Fibroblast of lung (primary cell): ENCODE results near the gene TEAD2. TPM values are rescaled to one million over a fixed set of nuclear protein-coding genes. Genes with fewer than 3 reads are reported as not detected.

Experiments
- DNase-seq, 2 donors: peaks; one replicate each; pipeline versions ENCODE4 v3.0.0 to v3.0.0-alpha.2; 2010; ENCODE audit warnings: low read depth in 2 of 2
- H2AFZ ChIP-seq: 2 replicates; pipeline ENCODE4 v1.5.1; 2012; ENCODE audit warnings: low read length, control low read depth, inconsistent platforms
- H3K27ac ChIP-seq: 2 replicates; pipeline ENCODE4 v1.5.1; 2011; ENCODE audit warnings: low read length, control low read depth; ENCODE audit not compliant: insufficient read depth
- H3K27me3 ChIP-seq: 2 replicates; pipeline ENCODE4 v1.5.1; 2011; ENCODE audit warnings: mild to moderate bottlenecking, low read length; ENCODE audit not compliant: control insufficient read depth, insufficient read depth
- H3K36me3 ChIP-seq: 2 replicates; pipeline ENCODE4 v1.5.1; 2011; ENCODE audit warnings: low read length; ENCODE audit not compliant: control insufficient read depth, insufficient read depth
- H3K4me1 ChIP-seq: 2 replicates; pipeline ENCODE4 v1.5.1; 2011; ENCODE audit warnings: low read length; ENCODE audit not compliant: control insufficient read depth, insufficient read depth; ENCODE audit errors: extremely low read depth
- H3K4me2 ChIP-seq: 2 replicates; pipeline ENCODE4 v1.5.1; 2011; ENCODE audit warnings: low read length, control low read depth; ENCODE audit not compliant: insufficient read depth; ENCODE audit errors: extremely low read depth
- H3K4me3 ChIP-seq, 4 experiments: fragments of 200-600 bp in 1 of 4; sonication (generic) in 1 of 4; replicated peaks in 1 of 4; 2 replicates each; pipeline ENCODE4 v1.5.1; 2011 to 2016; ENCODE audit warnings: low read length in 4 of 4, low read depth in 3 of 4, mild to moderate bottlenecking in 3 of 4, control low read depth in 2 of 4, inconsistent platforms in 1 of 4, mixed read lengths in 1 of 4; ENCODE audit not compliant: insufficient read depth in 1 of 4; ENCODE audit errors: control extremely low read depth in 1 of 4
- H3K79me2 ChIP-seq: 2 replicates; pipeline ENCODE4 v1.5.1; 2012; ENCODE audit warnings: mild to moderate bottlenecking, low read length, inconsistent platforms; ENCODE audit not compliant: control insufficient read depth, insufficient read depth
- H3K9ac ChIP-seq: 2 replicates; pipeline ENCODE4 v1.5.1; 2011; ENCODE audit warnings: mild to moderate bottlenecking, low read length, control low read depth; ENCODE audit not compliant: insufficient read depth
- H3K9me3 ChIP-seq: 2 replicates; pipeline ENCODE4 v1.5.1; 2012; ENCODE audit warnings: low read depth, low read length; ENCODE audit not compliant: control insufficient read depth, insufficient read depth
- H4K20me1 ChIP-seq: 2 replicates; pipeline ENCODE4 v1.5.1; 2011; ENCODE audit warnings: low read length; ENCODE audit not compliant: control insufficient read depth, insufficient read depth; ENCODE audit errors: extremely low read depth
- EZH2 ChIP-seq: IDR thresholded peaks from 2 replicates; pipeline ENCODE4 v1.5.1; 2012; ENCODE audit warnings: low read length, control low read depth, mild to moderate bottlenecking; ENCODE audit errors: missing control alignments
- polyA plus RNA-seq, 2 donors: library from polyadenylated mRNA; depleted of rRNA in 1 of 2; stranded (reverse) in 1 of 2; unstranded in 1 of 2; fragments of >200 nt; gene quantifications; 2 replicates each; pipeline ENCODE4 v1.2.1, GENCODE V29; 2011 to 2012; ENCODE audit warnings: missing spikeins in 1 of 2
- total RNA-seq: library from RNA; depleted of rRNA; stranded (reverse); fragments of >200 nt; gene quantifications from 2 replicates; pipeline ENCODE4 v1.2.1, GENCODE V29; 2014
- TF ChIP-seq, protein P1 (sequence below), 2 donors: IDR thresholded peaks in 1 of 2; conservative IDR thresholded peaks in 1 of 2; 1 replicate in 1 of 2; 2 replicates in 1 of 2; pipeline ENCODE4 v1.5.1; 2011 to 2012; ENCODE audit warnings: low read length in 2 of 2, control low read depth in 1 of 2, inconsistent platforms in 1 of 2, low read depth in 1 of 2, mild to moderate bottlenecking in 1 of 2

TEAD2 gene
- total and polyA plus RNA-seq, 2 donors (not counting 1 experiment from before 2014, with no cell fraction given) = 19.2 to 22.7 TPM

DNA sequence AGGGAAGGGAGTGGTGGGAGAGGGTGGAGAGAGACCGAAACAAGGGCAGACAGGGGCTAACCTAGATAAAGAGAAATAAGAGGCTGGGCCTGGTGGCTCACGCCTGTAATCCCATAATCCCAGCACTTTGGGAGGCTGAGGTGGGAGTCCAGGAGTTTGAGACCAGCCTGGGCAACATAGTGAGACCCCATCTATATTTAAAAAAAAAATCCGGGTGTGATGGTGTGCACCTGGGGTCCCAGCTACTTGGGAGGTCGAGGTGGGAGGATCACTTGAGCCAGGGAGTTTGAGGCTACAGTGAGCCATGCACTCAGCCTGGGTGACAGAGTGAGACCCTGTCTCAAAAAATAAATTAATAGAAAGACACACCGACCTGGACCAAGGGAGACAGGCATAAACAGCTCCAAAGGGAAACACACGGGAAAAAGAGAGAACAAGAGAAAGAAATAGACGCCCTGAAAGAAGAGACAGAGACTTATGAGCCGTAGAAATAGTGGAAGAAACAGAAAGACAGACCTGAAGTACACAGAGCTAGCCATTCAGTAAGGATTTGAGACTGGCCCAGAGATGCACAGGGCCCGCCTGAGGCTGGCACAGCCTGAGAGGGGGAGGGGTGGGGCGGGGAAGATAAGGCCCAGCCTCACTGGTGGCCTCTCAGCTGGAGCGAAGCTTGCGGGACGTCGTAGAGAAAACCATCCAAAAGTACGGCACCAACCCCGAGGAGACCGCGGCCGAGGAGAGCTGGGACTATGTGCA is 24.8 kb downstream of the TEAD2 start:
- TF ChIP-seq, protein P1, sequence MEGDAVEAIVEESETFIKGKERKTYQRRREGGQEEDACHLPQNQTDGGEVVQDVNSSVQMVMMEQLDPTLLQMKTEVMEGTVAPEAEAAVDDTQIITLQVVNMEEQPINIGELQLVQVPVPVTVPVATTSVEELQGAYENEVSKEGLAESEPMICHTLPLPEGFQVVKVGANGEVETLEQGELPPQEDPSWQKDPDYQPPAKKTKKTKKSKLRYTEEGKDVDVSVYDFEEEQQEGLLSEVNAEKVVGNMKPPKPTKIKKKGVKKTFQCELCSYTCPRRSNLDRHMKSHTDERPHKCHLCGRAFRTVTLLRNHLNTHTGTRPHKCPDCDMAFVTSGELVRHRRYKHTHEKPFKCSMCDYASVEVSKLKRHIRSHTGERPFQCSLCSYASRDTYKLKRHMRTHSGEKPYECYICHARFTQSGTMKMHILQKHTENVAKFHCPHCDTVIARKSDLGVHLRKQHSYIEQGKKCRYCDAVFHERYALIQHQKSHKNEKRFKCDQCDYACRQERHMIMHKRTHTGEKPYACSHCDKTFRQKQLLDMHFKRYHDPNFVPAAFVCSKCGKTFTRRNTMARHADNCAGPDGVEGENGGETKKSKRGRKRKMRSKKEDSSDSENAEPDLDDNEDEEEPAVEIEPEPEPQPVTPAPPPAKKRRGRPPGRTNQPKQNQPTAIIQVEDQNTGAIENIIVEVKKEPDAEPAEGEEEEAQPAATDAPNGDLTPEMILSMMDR (conservative IDR thresholded peaks at IDR 0.05 in 1 of 2, IDR thresholded peaks at IDR 0.05 in 1 of 2; ENCODE audit: low read depth in 1 of 2, low read length in 2 of 2) = no peak
- no peak for TF ChIP-seq EZH2
- Histone ChIP-seq H4K20me1 (no peaks in the 10 kb centered on the region), H3K36me3 (peaks cover 2% of the 10 kb centered on the region), H3K27ac (no peak overlapping the region), H3K9ac (no peak overlapping the region), H3K4me3 (no peak overlapping the region), H3K27me3 (peaks cover 7% of the 10 kb centered on the region), H3K4me1 (peaks cover 4% of the 10 kb centered on the region), H3K9me3 (no peaks in the 10 kb centered on the region), H3K79me2 (no peaks in the 10 kb centered on the region), H2AFZ (no peak overlapping the region), H3K4me2 (no peak overlapping the region)
- no peak for DNase-seq

DNA sequence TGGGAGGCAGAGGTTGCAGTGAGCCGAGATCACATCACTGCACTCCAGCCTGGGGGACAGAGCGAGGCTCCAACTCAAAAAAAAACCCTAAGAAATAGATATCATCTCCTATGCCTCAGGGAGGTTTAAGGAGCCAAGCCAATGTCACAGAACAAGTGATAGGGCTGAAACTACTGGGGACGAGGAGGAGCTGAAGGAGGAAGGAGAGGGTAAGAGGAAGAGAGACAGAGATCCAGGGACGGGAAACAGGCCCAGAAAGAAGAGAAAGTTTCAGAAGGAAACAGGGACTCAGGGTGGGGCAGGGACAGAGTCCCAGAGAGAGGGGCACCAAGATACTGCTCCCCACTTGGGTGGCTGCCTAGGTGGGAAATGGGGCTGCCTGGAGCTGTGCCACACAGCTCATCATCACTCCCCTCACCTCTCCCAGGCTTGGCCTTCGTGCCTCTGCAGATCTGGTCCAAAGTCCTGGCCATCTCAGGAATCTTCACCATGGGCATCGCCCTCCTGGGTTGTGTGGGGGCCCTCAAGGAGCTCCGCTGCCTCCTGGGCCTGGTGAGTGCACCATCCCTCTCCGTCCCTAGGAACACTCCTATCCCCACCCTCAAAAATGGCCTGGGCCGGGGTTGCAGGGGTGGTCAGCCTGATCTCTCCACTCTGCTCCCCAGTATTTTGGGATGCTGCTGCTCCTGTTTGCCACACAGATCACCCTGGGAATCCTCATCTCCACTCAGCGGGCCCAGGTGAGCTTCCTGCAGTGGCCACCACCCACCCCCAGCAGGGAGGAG is 25.5 kb downstream of the TEAD2 start:
- peaks cover 4% of the 10 kb centered on the region for H3K4me1 ChIP-seq
- no peak overlapping the region for H3K9ac ChIP-seq
- H3K79me2 ChIP-seq = no peaks in the 10 kb centered on the region
- no peak overlapping the region for H3K4me2 ChIP-seq
- H3K9me3 ChIP-seq = no peaks in the 10 kb centered on the region
- no peak overlapping the region for H2AFZ ChIP-seq
- H3K27ac ChIP-seq = no peak overlapping the region
- peaks cover 2% of the 10 kb centered on the region for H3K36me3 ChIP-seq
- H4K20me1 ChIP-seq = no peaks in the 10 kb centered on the region
- peaks cover 7% of the 10 kb centered on the region for H3K27me3 ChIP-seq
- no peak for DNase-seq
- TF ChIP-seq, protein P1 (conservative IDR thresholded peaks at IDR 0.05 in 1 of 2, IDR thresholded peaks at IDR 0.05 in 1 of 2; ENCODE audit: low read depth in 1 of 2, low read length in 2 of 2) = no peak
- TF ChIP-seq EZH2 = no peak
- no peak overlapping the region for H3K4me3 ChIP-seq

DNA sequence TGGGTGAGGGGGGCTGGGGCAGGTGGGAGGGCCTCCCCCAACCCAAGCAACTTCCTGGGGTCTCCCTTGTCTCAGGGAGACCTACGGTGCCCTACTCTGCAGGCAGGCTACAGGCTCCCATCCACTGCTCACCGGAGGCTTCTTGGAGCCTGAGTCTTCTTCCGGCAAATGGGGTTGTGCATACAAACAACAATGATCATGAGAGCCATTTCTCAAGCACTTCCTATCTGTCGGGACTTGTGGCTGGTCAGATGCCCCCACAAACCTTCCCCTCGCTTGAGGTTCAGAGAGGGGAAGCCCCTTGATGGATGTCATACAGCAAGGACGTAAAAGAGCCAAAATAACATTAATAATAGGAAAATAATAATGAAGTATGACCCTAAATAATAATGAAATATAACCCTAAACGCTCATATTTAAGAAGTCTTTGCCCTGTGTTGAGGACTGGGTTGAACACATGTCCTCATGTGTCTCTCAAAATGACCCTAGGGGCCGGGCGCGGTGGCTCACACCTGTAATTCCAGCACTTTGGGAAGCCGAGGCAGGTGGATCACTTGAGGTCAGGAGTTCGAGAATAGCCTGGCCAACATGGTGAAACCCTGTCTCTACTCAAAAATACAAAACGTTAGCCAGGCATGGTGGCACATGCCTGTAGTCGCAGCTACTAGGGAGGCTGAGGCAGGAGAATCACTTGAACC is 26.3 kb downstream of the TEAD2 start:
- no peaks in the 10 kb centered on the region for H3K36me3 ChIP-seq
- no peaks in the 10 kb centered on the region for H3K79me2 ChIP-seq
- no peaks in the 10 kb centered on the region for H4K20me1 ChIP-seq
- no peak overlapping the region for H2AFZ ChIP-seq
- no peak for DNase-seq
- H3K4me1 ChIP-seq = peaks cover 4% of the 10 kb centered on the region
- TF ChIP-seq EZH2 = no peak
- TF ChIP-seq, protein P1 (conservative IDR thresholded peaks at IDR 0.05 in 1 of 2, IDR thresholded peaks at IDR 0.05 in 1 of 2; ENCODE audit: low read depth in 1 of 2, low read length in 2 of 2) = no peak
- H3K4me2 ChIP-seq = no peak overlapping the region
- H3K27ac ChIP-seq = no peak overlapping the region
- H3K4me3 ChIP-seq = no peak overlapping the region
- H3K27me3 ChIP-seq = peaks cover 7% of the 10 kb centered on the region
- no peaks in the 10 kb centered on the region for H3K9me3 ChIP-seq
- H3K9ac ChIP-seq = no peak overlapping the region
